CD14-positive monocyte (primary cell): ENCODE results near the gene EDA. TPM values are rescaled to one million over a fixed set of nuclear protein-coding genes. Genes with fewer than 3 reads are reported as not detected.

Source experiments
- DNase-seq, 3 donors: peaks; one replicate each; pipeline ENCODE4 v3.0.0-alpha.2; 2011 to 2022
- H2AFZ ChIP-seq: 2 replicates; pipeline ENCODE4 v1.6.0; 2012; ENCODE audit warnings: mild to moderate bottlenecking, low read depth, low read length, inconsistent platforms; ENCODE audit not compliant: insufficient read depth, poor library complexity, severe bottlenecking
- H3K27ac ChIP-seq, 2 donors: 1 replicate in 1 of 2; 2 replicates in 1 of 2; pipeline ENCODE4 v1.5.1; 2012 to 2013; ENCODE audit warnings: low read length in 2 of 2, control low read depth in 1 of 2, inconsistent platforms in 1 of 2, low read depth in 1 of 2, mild to moderate bottlenecking in 1 of 2
- H3K27me3 ChIP-seq, 2 donors: one replicate each; pipeline versions ENCODE4 v1.6.0 to v1.6.1; 2011 to 2013; ENCODE audit warnings: low read length in 2 of 2; ENCODE audit not compliant: control insufficient read depth in 2 of 2, insufficient read depth in 2 of 2
- H3K36me3 ChIP-seq, 2 donors: replicated peaks in 1 of 2; 1 replicate in 1 of 2; 2 replicates in 1 of 2; pipeline versions ENCODE4 v1.5.1 to v1.6.1; 2012 to 2013; ENCODE audit warnings: low read length in 2 of 2, control low read depth in 1 of 2, inconsistent platforms in 1 of 2, mild to moderate bottlenecking in 1 of 2; ENCODE audit not compliant: insufficient read depth in 2 of 2, control insufficient read depth in 1 of 2
- H3K4me1 ChIP-seq, 2 donors: 1 replicate in 1 of 2; 2 replicates in 1 of 2; pipeline versions ENCODE4 v1.5.1 to v1.6.1; 2012 to 2013; ENCODE audit warnings: low read length in 2 of 2, control low read depth in 1 of 2, inconsistent platforms in 1 of 2, mild to moderate bottlenecking in 1 of 2, moderate library complexity in 1 of 2; ENCODE audit not compliant: insufficient read depth in 2 of 2, control insufficient read depth in 1 of 2
- H3K4me2 ChIP-seq: replicated peaks from 2 replicates; pipeline ENCODE3; 2012; ENCODE audit warnings: low read length, moderate library complexity, mild to moderate bottlenecking; ENCODE audit not compliant: poor library complexity, severe bottlenecking; ENCODE audit errors: extremely low read depth
- H3K4me3 ChIP-seq, 3 experiments: fragments of 200-600 bp in 1 of 3; sonication (generic) in 1 of 3; replicated peaks in 1 of 3; 1 replicate in 2 of 3; 2 replicates in 1 of 3; pipeline ENCODE4 v1.5.1; 2011 to 2013; ENCODE audit warnings: low read length in 3 of 3, mild to moderate bottlenecking in 3 of 3, control low read depth in 2 of 3, low read depth in 2 of 3, inconsistent platforms in 1 of 3, moderate library complexity in 1 of 3
- H3K79me2 ChIP-seq: 2 replicates; pipeline ENCODE4 v1.6.0; 2012; ENCODE audit warnings: mild to moderate bottlenecking, control low read depth, inconsistent platforms, low read length, moderate library complexity; ENCODE audit not compliant: insufficient read depth
- H3K9ac ChIP-seq: 2 replicates; pipeline ENCODE4 v1.6.0; 2017; ENCODE audit warnings: low read length, mild to moderate bottlenecking; ENCODE audit not compliant: insufficient read depth, poor library complexity, severe bottlenecking
- H3K9me3 ChIP-seq, 2 donors: replicated peaks in 1 of 2; 1 replicate in 1 of 2; 2 replicates in 1 of 2; pipeline versions ENCODE4 v1.5.1 to v1.6.1; 2012 to 2013; ENCODE audit warnings: low read length in 2 of 2, control low read depth in 1 of 2; ENCODE audit not compliant: control insufficient read depth in 1 of 2, insufficient read depth in 1 of 2
- H4K20me1 ChIP-seq: 2 replicates; pipeline ENCODE4 v1.6.0; 2012; ENCODE audit warnings: mild to moderate bottlenecking, low read length, control low read depth, moderate library complexity; ENCODE audit not compliant: insufficient read depth
- H3K27ac Mint-ChIP-seq, 7 donors: one replicate each; pipeline ENCODE4 v1.8.0; 2020; ENCODE audit warnings: mild to moderate bottlenecking in 7 of 7, mixed read lengths in 7 of 7, moderate library complexity in 6 of 7, inconsistent platforms in 2 of 7
- H3K27me3 Mint-ChIP-seq, 3 donors: one replicate each; pipeline ENCODE4 v1.8.0; 2021 to 2022; ENCODE audit warnings: low read depth in 3 of 3, mild to moderate bottlenecking in 3 of 3, mixed read lengths in 3 of 3, moderate library complexity in 3 of 3, inconsistent platforms in 1 of 3
- H3K36me3 Mint-ChIP-seq, 2 donors: one replicate each; pipeline ENCODE4 v1.8.0; 2020; ENCODE audit warnings: mixed read lengths in 2 of 2, inconsistent platforms in 1 of 2, mild to moderate bottlenecking in 1 of 2
- H3K4me1 Mint-ChIP-seq: one replicate; pipeline ENCODE4 v1.8.0; 2020; ENCODE audit warnings: mild to moderate bottlenecking, mixed read lengths
- H3K4me3 Mint-ChIP-seq, 2 donors: one replicate each; pipeline ENCODE4 v1.8.0; 2020; ENCODE audit warnings: mild to moderate bottlenecking in 2 of 2, mixed read lengths in 2 of 2, moderate library complexity in 1 of 2
- H3K9me3 Mint-ChIP-seq, 7 donors: one replicate each; pipeline ENCODE4 v1.8.0; 2020 to 2022; ENCODE audit warnings: mixed read lengths in 7 of 7, mild to moderate bottlenecking in 6 of 7, moderate library complexity in 6 of 7, inconsistent platforms in 2 of 7
- CTCF ChIP-seq: fragments of 200-600 bp; IDR thresholded peaks from one replicate; pipeline ENCODE4 v1.8.0; 2022; ENCODE audit warnings: antibody characterized with exemption, mild to moderate bottlenecking
- WGBS: methylation state at CpG from one replicate; pipeline ENCODE4 v1.1.5; 2013; ENCODE audit warnings: missing lambda C conversion rate; ENCODE audit not compliant: insufficient coverage; 5-methylcytosine and 5-hydroxymethylcytosine counted together
- intact Hi-C, 2 donors: fragments of 100-400 bp; cut with micrococcal nuclease; formaldehyde crosslinking; loops; one replicate each; pipeline versions ENCODE4 v1.15.0 to v1.15.1; 2023
- polyA plus RNA-seq, 3 donors: library from polyadenylated mRNA; depleted of rRNA in 1 of 3; unstranded in 2 of 3; stranded (reverse) in 1 of 3; fragments of 300-500 nt in 2 of 3; fragments of >200 nt in 1 of 3; fragmentation: Illumina TruSeq in 2 of 3; gene quantifications; 1 replicate in 2 of 3; 2 replicates in 1 of 3; pipeline ENCODE4 v1.2.3, GENCODE V29; 2012 to 2021

EDA gene
- polyA plus RNA-seq, 3 donors: 0.11 to 0.31 TPM; not detected in 1

DNA sequence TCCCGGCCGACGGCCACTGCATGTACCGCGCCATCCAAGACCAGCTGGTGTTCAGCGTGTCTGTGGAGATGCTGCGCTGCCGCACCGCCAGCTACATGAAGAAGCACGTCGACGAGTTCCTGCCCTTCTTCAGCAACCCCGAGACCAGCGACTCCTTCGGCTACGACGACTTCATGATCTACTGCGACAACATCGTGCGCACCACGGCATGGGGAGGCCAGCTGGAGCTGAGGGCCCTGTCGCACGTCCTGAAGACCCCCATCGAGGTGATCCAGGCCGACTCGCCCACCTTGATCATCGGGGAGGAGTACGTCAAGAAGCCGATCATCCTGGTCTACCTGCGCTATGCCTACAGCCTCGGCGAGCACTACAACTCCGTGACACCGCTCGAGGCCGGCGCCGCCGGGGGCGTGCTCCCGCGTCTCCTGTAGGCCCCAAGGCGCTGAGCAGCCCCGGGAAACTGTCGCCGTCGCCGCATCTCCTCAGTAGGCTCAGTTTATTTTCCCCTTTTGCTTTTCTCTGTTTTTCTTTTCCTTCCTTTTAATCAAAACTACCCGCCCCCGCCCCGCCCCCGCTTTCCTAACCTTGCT, 447.1 kb downstream of the EDA start:
- H3K36me3 ChIP-seq: no peaks in the 10 kb centered on the region
- H3K4me1 Mint-ChIP-seq: no peaks in the 10 kb centered on the region
- no peak overlapping the region for H3K9ac ChIP-seq
- H3K4me1 ChIP-seq: no peaks in the 10 kb centered on the region
- H3K79me2 ChIP-seq: no peaks in the 10 kb centered on the region
- peaks cover 0 to 23% (median 8%) of the 10 kb centered on the region in 7 donors for H3K9me3 Mint-ChIP-seq
- no peak overlapping the region for H3K4me3 Mint-ChIP-seq
- WGBS: 96% methylated on average over 38 of the region's 52 CpGs
- DNase-seq: no peak
- H3K4me2 ChIP-seq: no peak overlapping the region
- intact Hi-C loops: no loop called here
- H3K9me3 ChIP-seq: peaks cover 0 to 6% of the 10 kb centered on the region in 2 donors
- H4K20me1 ChIP-seq: no peaks in the 10 kb centered on the region
- no peak overlapping the region for H3K4me3 ChIP-seq
- no peaks in the 10 kb centered on the region for H3K27me3 ChIP-seq
- H3K27ac ChIP-seq: no peak overlapping the region
- TF ChIP-seq CTCF: no peak
- H3K27me3 Mint-ChIP-seq: peaks cover 3 to 4% (median 3%) of the 10 kb centered on the region in 3 donors
- no peak overlapping the region for H3K27ac Mint-ChIP-seq
- H2AFZ ChIP-seq: no peak overlapping the region
- H3K36me3 Mint-ChIP-seq: no peaks in the 10 kb centered on the region

DNA sequence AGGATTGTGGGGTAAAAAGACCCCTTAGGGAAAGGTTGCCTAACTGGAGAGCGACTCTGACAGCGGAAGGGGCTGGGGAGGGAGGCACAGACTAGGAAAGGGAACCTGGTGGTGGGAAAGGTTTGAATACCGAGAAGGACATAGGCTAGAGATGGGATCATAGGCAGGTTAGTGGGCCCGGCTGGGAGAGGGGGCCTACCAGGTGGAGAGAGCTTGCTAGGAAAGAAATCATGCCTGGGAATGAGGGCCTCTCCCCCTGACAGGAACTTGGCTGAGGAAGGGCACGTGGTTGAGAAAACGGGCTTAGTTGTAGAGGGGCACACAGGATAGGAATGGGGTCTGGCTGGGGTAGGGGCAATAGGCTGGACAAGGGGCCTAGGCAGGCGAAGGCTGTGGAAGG, 450.7 kb downstream of the EDA start:
- no peaks in the 10 kb centered on the region for H3K36me3 ChIP-seq
- no peak overlapping the region for H2AFZ ChIP-seq
- Mint-ChIP-seq H3K36me3 (no peaks in the 10 kb centered on the region), H3K9me3 (peaks cover 0 to 19% (median 8%) of the 10 kb centered on the region in 7 donors), H3K4me1 (no peaks in the 10 kb centered on the region), H3K27ac (no peak overlapping the region), H3K4me3 (no peak overlapping the region), H3K27me3 (peaks cover 3 to 12% (median 3%) of the 10 kb centered on the region in 3 donors)
- 100% methylated on average over 2 of the region's 7 CpGs for WGBS
- no peak overlapping the region for H3K27ac ChIP-seq
- H4K20me1 ChIP-seq: no peaks in the 10 kb centered on the region
- no peak for DNase-seq
- H3K9me3 ChIP-seq: peaks cover 0 to 6% of the 10 kb centered on the region in 2 donors
- intact Hi-C loops: no loop called here
- no peaks in the 10 kb centered on the region for H3K4me1 ChIP-seq
- no peak for TF ChIP-seq CTCF
- no peaks in the 10 kb centered on the region for H3K27me3 ChIP-seq
- no peaks in the 10 kb centered on the region for H3K79me2 ChIP-seq
- H3K4me3 ChIP-seq: no peak overlapping the region
- H3K9ac ChIP-seq: no peak overlapping the region
- no peak overlapping the region for H3K4me2 ChIP-seq
